ENCODE measurements around the gene LBHD1. TPM values are rescaled to one million over a fixed set of nuclear protein-coding genes. Genes with fewer than 3 reads are reported as not detected.
"Not testable (repeated sequence)": the region's sequence is repeated elsewhere in the genome, so short reads cannot be mapped to it uniquely, and the experiment has no call there.

Gene LBHD1
- polyA plus RNA-seq, 1 experiment: 3.2 TPM

GRCh38 chr11:62707277-62707861 is 35.3 kb upstream of the LBHD1 start, which contains the start of the genes BSCL2 and GNG3:
Gene BSCL2, minus strand, starts transcription at chr11:62707424. Its CDS starts 229 bp downstream, at chr11:62707195.
Gene GNG3, plus strand, starts transcription at chr11:62707676. Its CDS starts 620 bp downstream, at chr11:62708296.
- H3K9me3 ChIP-seq (ENCODE audit: control insufficient read depth, insufficient read depth, low read length): no peaks in the 10 kb centered on the region
- ChIA-PET CTCF (no interaction called here), POLR2A (interaction anchor here (1.2 to 1.4 kb wide), 3 partner anchors 28 to 134 kb away, joined by 3 to 5 read pairs (median 4); no protein-coding TSS in a partner anchor)
- H3K27me3 ChIP-seq (ENCODE audit: control insufficient read depth, insufficient read depth, low read length): no peaks in the 10 kb centered on the region
- peak within 1 kb of the TSS; percentile 21 for H3K27ac ChIP-seq (ENCODE audit: low read depth, low read length)
- H3K4me3 ChIP-seq (ENCODE audit: low read depth, low read length): peak within 1 kb of the TSS; percentile 52
- DNase-seq (ENCODE audit: low read depth, low spot score): no peak
- TF ChIP-seq CTCF (IDR thresholded peaks at IDR 0.05; ENCODE audit: low read depth, low read length): no peak

- H3K9me3 ChIP-seq (ENCODE audit: control insufficient read depth, insufficient read depth, low read length): no peaks in the 10 kb centered on the region
- TF ChIP-seq CTCF (IDR thresholded peaks at IDR 0.05; ENCODE audit: low read depth, low read length): no peak
- ChIA-PET POLR2A (interaction anchor here (0.6 to 2.1 kb wide), 9 partner anchors 8 to 134 kb away, joined by 3 to 26 read pairs (median 4); partner anchors contain the start of genes C11orf98, CSKMT, EEF1G and LRRN4CL), CTCF (interaction anchor here (1.3 to 2.1 kb wide), 2 partner anchors 12 to 14 kb away, joined by 3 to 14 read pairs; no protein-coding TSS in a partner anchor)
- H3K27ac ChIP-seq (ENCODE audit: low read depth, low read length): no peak overlapping the region
- no peak overlapping the region for H3K4me3 ChIP-seq (ENCODE audit: low read depth, low read length)
- no peaks in the 10 kb centered on the region for H3K27me3 ChIP-seq (ENCODE audit: control insufficient read depth, insufficient read depth, low read length)
- no peak for DNase-seq (ENCODE audit: low read depth, low spot score)
Measured at GRCh38 chr11:62706850-62707247, 34.8 kb upstream of the LBHD1 start.

- CTCF ChIA-PET: interaction anchor here (1.1 to 2.1 kb wide), 5 partner anchors 10 to 312 kb away, joined by 3 to 14 read pairs (median 3); partner anchors contain the start of genes HNRNPUL2 and TTC9C
- DNase-seq (ENCODE audit: low read depth, low spot score): peak; percentile 79
Measured at GRCh38 chr11:62705880-62706849, 34.1 kb upstream of the LBHD1 start.

GRCh38 chr11:62705413-62705812 is 33.3 kb upstream of the LBHD1 start:
- Histone ChIP-seq H3K9me3 (ENCODE audit: control insufficient read depth, insufficient read depth, low read length) (no peaks in the 10 kb centered on the region), H3K27ac (ENCODE audit: low read depth, low read length) (peak overlapping the region; percentile 86), H3K4me3 (ENCODE audit: low read depth, low read length) (peak overlapping the region; percentile 76), H3K27me3 (ENCODE audit: control insufficient read depth, insufficient read depth, low read length) (no peaks in the 10 kb centered on the region)
- TF ChIP-seq CTCF (IDR thresholded peaks at IDR 0.05; ENCODE audit: low read depth, low read length): no peak
- no peak for DNase-seq (ENCODE audit: low read depth, low spot score)
- CTCF ChIA-PET: interaction anchor here (1.1 to 2.1 kb wide), 5 partner anchors 9 to 311 kb away, joined by 3 to 14 read pairs (median 3); partner anchors contain the start of genes HNRNPUL2 and TTC9C
- POLR2A ChIA-PET: interaction anchor here (0.6 to 2.1 kb wide), 10 partner anchors 13 to 322 kb away, joined by 3 to 26 read pairs (median 5); partner anchors contain the start of genes C11orf98, CSKMT, EEF1G and HNRNPUL2

More at GRCh38 chr11:62705880-62706849, 34.1 kb upstream of the LBHD1 start:
- Histone ChIP-seq H3K27ac (ENCODE audit: low read depth, low read length) (peak overlapping the region; percentile 86), H3K27me3 (ENCODE audit: control insufficient read depth, insufficient read depth, low read length) (no peaks in the 10 kb centered on the region), H3K9me3 (ENCODE audit: control insufficient read depth, insufficient read depth, low read length) (no peaks in the 10 kb centered on the region), H3K4me3 (ENCODE audit: low read depth, low read length) (peak overlapping the region; percentile 76)
- TF ChIP-seq CTCF (IDR thresholded peaks at IDR 0.05; ENCODE audit: low read depth, low read length): no peak
- POLR2A ChIA-PET: interaction anchor here (0.6 to 2.1 kb wide), 16 partner anchors 9 to 323 kb away, joined by 3 to 26 read pairs (median 4); partner anchors contain the start of genes C11orf98, CSKMT, EEF1G and HNRNPUL2

GRCh38 chr11:62703921-62704320 is 31.9 kb upstream of the LBHD1 start:
- H3K27me3 ChIP-seq (ENCODE audit: control insufficient read depth, insufficient read depth, low read length); H3K9me3 ChIP-seq (ENCODE audit: control insufficient read depth, insufficient read depth, low read length); POLR2A ChIA-PET; H3K27ac ChIP-seq (ENCODE audit: low read depth, low read length); H3K4me3 ChIP-seq (ENCODE audit: low read depth, low read length); DNase-seq (ENCODE audit: low read depth, low spot score): not testable (repeated sequence)
- CTCF ChIA-PET: interaction anchor here (0.6 to 2.8 kb wide), 4 partner anchors 10 to 158 kb away, joined by 3 to 22 read pairs (median 4); no protein-coding TSS in a partner anchor
